Left colon (tissue), 2 donors: ENCODE data around the gene UFD1. TPM values are rescaled to one million over a fixed set of nuclear protein-coding genes. Genes with fewer than 3 reads are reported as not detected.

ENCODE experiments used
- ATAC-seq: fragments of 200-7000 bp; cut with Tn5 transposase; one replicate; pipeline ENCODE4 v1.9.1; 2020; ENCODE audit warnings: mild to moderate bottlenecking, moderate library complexity
- DNase-seq, 2 donors: peaks; one replicate each; pipeline ENCODE4 v3.0.0-alpha.2; 2020
- intact Hi-C, 2 donors: fragments of 100-400 bp; cut with DNase I in 1 of 2; cut with micrococcal nuclease in 1 of 2; formaldehyde crosslinking; loops; one replicate each; pipeline versions ENCODE4 v1.11.2 to v1.14.0; 2022; cut with DNase I, micrococcal nuclease
- long read RNA-seq: library from polyadenylated mRNA; unstranded; transcript quantifications from one replicate; pipeline ENCODE4 v2.0.0, GENCODE V29; 2021
- total RNA-seq, 2 donors: library from RNA; stranded (reverse); fragmentation: NEBNext Ultra II Directional; extraction: Animal tissue kit (Norgen Biotek cat#: 25700); gene quantifications; one replicate each; pipeline ENCODE4 v1.2.1, GENCODE V29; 2021
- donor health status: DM: no; HTN: no; CAD: no.
- donor health status: DM: yes; HTN: yes; CAD: no.

Gene UFD1
- 10 to 100 TPM; 48.8 to 51.8 TPM for total RNA-seq
- long read RNA-seq, transcript UFD1-201 (12 exons, 1,814 nt) = major isoform, 72 of 90 reads
- long read RNA-seq, partial matches to known transcripts = 4 of 90 reads
- long read RNA-seq, other reads (novel, unspliced or antisense) = 14 of 90 reads

- intact Hi-C loops = no loop called here
- ATAC-seq (peak; percentile 75), DNase-seq (peak; percentile 84 to 86)
Observed at GRCh38 chr22:19478901-19479354, at the start of gene UFD1. TSS of gene UFD1 (minus strand) at chr22:19479193. CDS start at chr22:19479085, 108 bp downstream.

GRCh38 chr22:19527861-19528417 lies 48.9 kb upstream of the UFD1 start:
- intact Hi-C loops = no loop called here
- DNase-seq = no peak
- ATAC-seq = no peak

- ATAC-seq = no peak
- intact Hi-C loops = no loop called here
- DNase-seq = no peak
Observed at GRCh38 chr22:19527321-19527721, 48.3 kb upstream of the UFD1 start.

- no peak for ATAC-seq
- DNase-seq = no peak
- intact Hi-C loops = no loop called here
Observed at GRCh38 chr22:19526702-19527111, 47.7 kb upstream of the UFD1 start.

- intact Hi-C loops = no loop called here
- no peak for ATAC-seq
- no peak for DNase-seq
Observed at GRCh38 chr22:19526076-19526701, 47.2 kb upstream of the UFD1 start.

- intact Hi-C loops = no loop called here
- DNase-seq (no peak), ATAC-seq (no peak)
Observed at GRCh38 chr22:19525666-19526065, 46.7 kb upstream of the UFD1 start.

- no peak for DNase-seq
- intact Hi-C loops = no loop called here
Observed at GRCh38 chr22:19525116-19525660, 46.2 kb upstream of the UFD1 start.

GRCh38 chr22:19524170-19525115 lies 45.5 kb upstream of the UFD1 start, which contains the start of gene CLDN5:
TSS of gene CLDN5 (minus strand) at chr22:19524410. CDS start at chr22:19524255, 155 bp downstream.
- intact Hi-C loops = no loop called here
- DNase-seq (no peak), ATAC-seq (peak; percentile 15)

More at GRCh38 chr22:19525116-19525660, 46.2 kb upstream of the UFD1 start:
- ATAC-seq = no peak

- peak; percentile 57 for ATAC-seq
- peak in 1 of 2 donors; percentile 16 for DNase-seq
- intact Hi-C loops = no loop called here
Observed at GRCh38 chr22:19523240-19524169, 44.5 kb upstream of the UFD1 start.

GRCh38 chr22:19522881-19523239 lies 43.9 kb upstream of the UFD1 start:
- ATAC-seq = no peak
- intact Hi-C loops = no loop called here
- no peak for DNase-seq

- intact Hi-C loops = no loop called here
- ATAC-seq = no peak
- DNase-seq = no peak
Observed at GRCh38 chr22:19522190-19522880, 43.3 kb upstream of the UFD1 start.

- intact Hi-C loops = no loop called here
- DNase-seq = no peak
- no peak for ATAC-seq
Observed at GRCh38 chr22:19520566-19521305, 41.7 kb upstream of the UFD1 start.

- ATAC-seq (no peak), DNase-seq (no peak)
- intact Hi-C loops = no loop called here
Observed at GRCh38 chr22:19520007-19520406, 41.0 kb upstream of the UFD1 start.

- DNase-seq = no peak
- ATAC-seq = no peak
- intact Hi-C loops = no loop called here
Observed at GRCh38 chr22:19519041-19519926, 40.3 kb upstream of the UFD1 start.

GRCh38 chr22:19518635-19519034 lies 39.6 kb upstream of the UFD1 start:
- no peak for DNase-seq
- no peak for ATAC-seq
- intact Hi-C loops = no loop called here
